ENCODE results near the gene EGR4. TPM values are rescaled to one million over a fixed set of nuclear protein-coding genes. Genes with fewer than 3 reads are reported as not detected.
A peak's percentile ranks its signal among the peaks of the same experiment; 100 is the strongest.

EGR4 gene
- total RNA-seq, 1 experiment from 2014 or later: not detected

- TF ChIP-seq EZH2phosphoT487 (IDR thresholded peaks at IDR 0.05; ENCODE audit: borderline replicate concordance, low read length) (no peak), CTCF (conservative IDR thresholded peaks at IDR 0.05; ENCODE audit: low read depth, low read length) (no peak), EZH2 (IDR thresholded peaks at IDR 0.05; ENCODE audit: low read length, unreplicated experiment) (no peak)
- Histone ChIP-seq H3K9me2 (replicated peaks; ENCODE audit: low read length) (no peaks in the 10 kb centered on the region), H3K27ac (ENCODE audit: low read length) (no peak overlapping the region), H3K9me3 (ENCODE audit: low read length) (no peaks in the 10 kb centered on the region), H3K36me3 (ENCODE audit: low read depth, low read length) (peaks cover 74% of the 10 kb centered on the region), H2AFZ (ENCODE audit: low read length) (no peak overlapping the region), H3F3A (ENCODE audit: low read length, unreplicated experiment) (no peaks in the 10 kb centered on the region), H3K4me1 (ENCODE audit: insufficient read depth, low read length) (peaks cover 11% of the 10 kb centered on the region), H3K9ac (ENCODE audit: low read length) (no peak overlapping the region), H3K27me3 (ENCODE audit: low read length) (no peaks in the 10 kb centered on the region), H3K4me2 (ENCODE audit: low read length) (no peak overlapping the region), H3K4me3 (ENCODE audit: low read length) (no peak overlapping the region), H3K79me2 (ENCODE audit: low read length) (peaks cover 47% of the 10 kb centered on the region), H4K20me1 (ENCODE audit: low read length) (peaks cover 50% of the 10 kb centered on the region)
- DNase-seq (no peak), ATAC-seq (no peak)
- intact Hi-C loops (cut with micrococcal nuclease): no loop called here
- BruUV-seq (replicated peaks): no TSS peak
- CTCF ChIA-PET: interaction anchor here (0.5 kb wide), 1 partner anchor 65 kb away, joined by 4 read pairs; no protein-coding TSS in a partner anchor
- POLR2A ChIA-PET (ENCODE audit: unreplicated experiment): no interaction called here
Measured at GRCh38 chr2:73244580-73244979, 48.8 kb downstream of the EGR4 start.

- Histone ChIP-seq H3K9me3 (ENCODE audit: low read length) (no peaks in the 10 kb centered on the region), H3K9me2 (replicated peaks; ENCODE audit: low read length) (no peaks in the 10 kb centered on the region), H3K27ac (ENCODE audit: low read length) (no peak overlapping the region), H3F3A (ENCODE audit: low read length, unreplicated experiment) (no peaks in the 10 kb centered on the region), H3K36me3 (ENCODE audit: low read depth, low read length) (peaks cover 69% of the 10 kb centered on the region), H3K4me3 (ENCODE audit: low read length) (no peak overlapping the region), H3K79me2 (ENCODE audit: low read length) (peaks cover 52% of the 10 kb centered on the region), H4K20me1 (ENCODE audit: low read length) (peaks cover 52% of the 10 kb centered on the region), H3K9ac (ENCODE audit: low read length) (no peak overlapping the region), H3K27me3 (ENCODE audit: low read length) (no peaks in the 10 kb centered on the region), H3K4me1 (ENCODE audit: insufficient read depth, low read length) (peaks cover 11% of the 10 kb centered on the region), H3K4me2 (ENCODE audit: low read length) (0 out of 2 replicates have a peak overlapping the region, but pooled peaks have one; percentile 26), H2AFZ (ENCODE audit: low read length) (no peak overlapping the region)
- ChIA-PET CTCF (interaction anchor here (0.5 to 0.6 kb wide), 2 partner anchors 64 to 381 kb away, joined by 3 to 4 read pairs; no protein-coding TSS in a partner anchor), POLR2A (ENCODE audit: unreplicated experiment) (no interaction called here)
- peak; percentile 98 for ATAC-seq
- no peak for TF ChIP-seq CTCF (conservative IDR thresholded peaks at IDR 0.05; ENCODE audit: low read depth, low read length)
- no peak for TF ChIP-seq EZH2phosphoT487 (IDR thresholded peaks at IDR 0.05; ENCODE audit: borderline replicate concordance, low read length)
- TF ChIP-seq EZH2 (IDR thresholded peaks at IDR 0.05; ENCODE audit: low read length, unreplicated experiment): no peak
- intact Hi-C loops (cut with micrococcal nuclease): no loop called here
- DNase-seq: peak; percentile 96
- BruUV-seq (replicated peaks): no TSS peak
Measured at GRCh38 chr2:73243884-73244570, 49.3 kb downstream of the EGR4 start.

Other genes with a start within 250 kb of the EGR4 start
- gene SFXN5, start 221.8 kb downstream of the EGR4 start, total RNA-seq (2014; rRNA removed): 22.0 and 30.7 TPM in 2 replicates
- 26.6 and 36.9 TPM in 2 replicates for gene RAB11FIP5, start 180.6 kb downstream of the EGR4 start, total RNA-seq (2014; rRNA removed)
- 0.07 TPM in 1 of 2 replicates, not detected in the other for gene NOTO, start 91.0 kb downstream of the EGR4 start, total RNA-seq (2014; rRNA removed)
- 47.1 and 49.4 TPM in 2 replicates for gene SMYD5, start 79.3 kb downstream of the EGR4 start, total RNA-seq (2014; rRNA removed)
- gene PRADC1, start 60.3 kb downstream of the EGR4 start, total RNA-seq (2014; rRNA removed): 62.5 and 65.7 TPM in 2 replicates
- gene CCT7, start 59.2 kb downstream of the EGR4 start, total RNA-seq (2014; rRNA removed): 517 and 538 TPM in 2 replicates
- gene FBXO41, start 9.1 kb downstream of the EGR4 start, total RNA-seq (2014; rRNA removed): 4.2 and 7.7 TPM in 2 replicates
- 27.6 and 32.6 TPM in 2 replicates for gene ALMS1, start 92.3 kb upstream of the EGR4 start, total RNA-seq (2014; rRNA removed)